ENCODE results near the gene PDCL3. TPM values are rescaled to one million over a fixed set of nuclear protein-coding genes. Genes with fewer than 3 reads are reported as not detected.

PDCL3 gene
- total RNA-seq, 4 donors from 2014 or later: 6.6 to 13.3 (median 10.7) TPM

GRCh38 chr2:100554798-100555407, 7.9 kb upstream of the PDCL3 start:
- intact Hi-C loops (cut with DNase I): no loop called here
- no peaks in the 10 kb centered on the region for H3K4me1 ChIP-seq
- WGBS, 2 donors: 87 to 89% methylated on average over 10 of the region's 10 CpGs

GRCh38 chr2:100556746-100557145, 6.0 kb upstream of the PDCL3 start:
- no peak for DNase-seq
- intact Hi-C loops (cut with DNase I): no loop called here
- Histone ChIP-seq H3K36me3 (no peaks in the 10 kb centered on the region), H3K27ac (no peak overlapping the region), H3K4me3 (replicated peaks in 1 of 3) (no peak overlapping the region), H3K27me3 (no peaks in the 10 kb centered on the region), H3K4me1 (peaks cover under 1 to 6% of the 10 kb centered on the region in 2 donors), H3K9me3 (no peaks in the 10 kb centered on the region)
- TF ChIP-seq POLR2A (IDR thresholded peaks at IDR 0.05) (no peak), CTCF (IDR thresholded peaks at IDR 0.05) (no peak)
- 91 to 92% methylated on average over 4 of the region's 4 CpGs for WGBS, 2 donors

More at GRCh38 chr2:100554798-100555407, 7.9 kb upstream of the PDCL3 start:
- H3K27me3 ChIP-seq: no peaks in the 10 kb centered on the region
- no peak overlapping the region for H3K27ac ChIP-seq
- DNase-seq: no peak
- no peak for TF ChIP-seq POLR2A (IDR thresholded peaks at IDR 0.05)
- TF ChIP-seq CTCF (IDR thresholded peaks at IDR 0.05): no peak
- H3K36me3 ChIP-seq: no peaks in the 10 kb centered on the region
- H3K9me3 ChIP-seq: no peaks in the 10 kb centered on the region
- H3K4me3 ChIP-seq (replicated peaks in 1 of 3): no peak overlapping the region

GRCh38 chr2:100560216-100560830, 2.5 kb upstream of the PDCL3 start:
- no peak for DNase-seq
- H3K4me3 ChIP-seq (replicated peaks in 1 of 3): no peak overlapping the region
- H3K27ac ChIP-seq: no peak overlapping the region
- no peaks in the 10 kb centered on the region for H3K36me3 ChIP-seq
- H3K4me1 ChIP-seq: peaks cover 11 to 21% of the 10 kb centered on the region in 2 donors
- H3K9me3 ChIP-seq: no peaks in the 10 kb centered on the region
- no peak for TF ChIP-seq CTCF (IDR thresholded peaks at IDR 0.05)
- no peak for TF ChIP-seq POLR2A (IDR thresholded peaks at IDR 0.05)
- 90 to 96% methylated on average over 9 of the region's 9 CpGs for WGBS, 2 donors
- intact Hi-C loops (cut with DNase I): no loop called here
- H3K27me3 ChIP-seq: no peaks in the 10 kb centered on the region

GRCh38 chr2:100561191-100561590, 1.6 kb upstream of the PDCL3 start:
- peak in 1 of 2 donors; percentile 3 for DNase-seq
- Histone ChIP-seq H3K27ac (peak overlapping the region; percentile 92 to 98 (median 96)), H3K4me1 (peaks cover 11 to 21% of the 10 kb centered on the region in 2 donors), H3K27me3 (no peaks in the 10 kb centered on the region), H3K9me3 (no peaks in the 10 kb centered on the region), H3K4me3 (replicated peaks in 1 of 3) (no peak overlapping the region), H3K36me3 (no peaks in the 10 kb centered on the region)
- intact Hi-C loops (cut with DNase I): no loop called here
- 82 to 95% methylated on average over 4 of the region's 4 CpGs for WGBS, 2 donors
- TF ChIP-seq POLR2A (IDR thresholded peaks at IDR 0.05) (no peak), CTCF (IDR thresholded peaks at IDR 0.05) (no peak)
